ENCODE results near the gene MTR.

MTR gene

GRCh38 chr1:236785477-236785876 is 9.6 kb upstream of the MTR start:
- no peak for DNase-seq

- DNase-seq, result no peak
Observed at GRCh38 chr1:236786453-236786852, 8.6 kb upstream of the MTR start.

- no peak for DNase-seq
Observed at GRCh38 chr1:236794585-236795034, 482 bp upstream of the MTR start.

- peak; percentile 29 for DNase-seq
Observed at GRCh38 chr1:236795757-236796667, 920 bp downstream of the MTR start.

DNA sequence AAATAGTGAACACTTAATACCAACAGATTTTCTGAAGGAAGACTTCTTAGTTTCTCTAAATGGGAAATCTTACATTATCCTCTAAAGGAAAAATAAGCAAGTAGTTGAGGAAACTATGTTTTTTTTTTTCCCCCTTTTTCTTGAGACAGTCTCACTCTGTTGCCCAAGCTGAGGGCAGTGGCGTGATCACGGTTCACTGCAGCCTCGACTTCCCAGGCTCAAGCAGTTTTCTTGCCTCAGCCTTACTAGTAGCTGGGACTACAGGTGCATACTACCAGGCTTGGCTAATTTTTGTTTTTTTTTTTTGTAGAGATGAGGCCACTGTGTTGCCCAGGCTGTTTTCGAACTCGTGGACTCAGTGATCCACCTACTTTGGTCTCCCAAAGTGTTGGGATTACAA is 3.9 kb downstream of the MTR start:
- no peak for DNase-seq

DNA sequence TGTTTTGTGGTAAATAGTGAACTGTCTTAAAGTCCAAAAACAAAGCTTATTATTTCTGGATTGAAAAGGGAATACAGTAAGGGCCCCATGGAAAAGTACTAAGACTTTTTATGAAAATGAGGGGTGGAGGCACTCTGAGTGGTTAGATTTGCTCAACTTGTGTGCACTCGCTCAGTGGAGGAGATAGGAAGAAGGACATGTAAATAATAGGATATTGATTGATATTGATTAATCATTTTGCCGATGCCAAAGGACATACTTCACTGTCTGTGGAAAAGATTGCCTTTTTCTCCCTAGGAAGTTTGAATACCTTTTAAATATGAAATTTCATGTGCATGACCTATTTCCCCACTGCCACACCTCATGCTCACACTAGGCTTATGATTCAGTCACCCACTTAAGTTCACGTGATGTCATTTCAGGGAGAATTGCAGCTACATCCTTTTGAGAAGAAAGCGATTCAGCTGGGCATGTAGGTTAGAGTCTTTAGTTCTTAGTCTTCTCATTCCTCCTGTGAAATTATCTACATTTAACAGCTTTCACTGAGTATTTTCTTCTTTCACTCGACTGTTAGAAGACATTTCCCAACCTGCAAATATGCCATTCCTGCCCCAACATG is 5.0 kb downstream of the MTR start:
- DNase-seq, result no peak

- DNase-seq, result no peak
Observed at GRCh38 chr1:236800623-236801022, 5.5 kb downstream of the MTR start.

GRCh38 chr1:236802264-236802663 is 7.2 kb downstream of the MTR start:
- DNase-seq, result no peak

GRCh38 chr1:236806634-236807033 is 11.5 kb downstream of the MTR start:
- DNase-seq, result no peak

DNA sequence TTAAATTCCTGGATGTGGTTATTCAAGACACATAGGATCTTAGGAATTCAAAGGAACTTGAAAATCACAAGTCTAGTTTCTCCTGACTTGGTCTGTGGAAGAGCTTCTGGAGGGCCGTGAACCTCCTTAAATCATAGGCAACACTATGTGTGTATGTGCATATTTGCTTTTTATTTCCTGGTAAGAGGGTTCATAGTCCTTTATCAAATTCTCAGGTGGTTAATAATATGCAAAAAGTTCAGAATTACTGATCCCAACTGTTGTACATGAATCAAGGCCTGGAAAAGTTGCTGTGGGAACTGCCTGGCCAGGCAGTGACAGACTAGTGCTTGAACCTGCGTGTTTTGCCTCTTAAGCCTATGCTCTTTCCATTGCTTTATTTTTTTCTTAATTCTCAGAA is 12.9 kb downstream of the MTR start:
- DNase-seq, result no peak

- DNase-seq, result no peak
Observed at GRCh38 chr1:236808564-236809130, 13.6 kb downstream of the MTR start.

- DNase-seq, result no peak
Observed at GRCh38 chr1:236809148-236809547, 14.1 kb downstream of the MTR start.

- no peak for DNase-seq
Observed at GRCh38 chr1:236810018-236810417, 14.9 kb downstream of the MTR start.

DNA sequence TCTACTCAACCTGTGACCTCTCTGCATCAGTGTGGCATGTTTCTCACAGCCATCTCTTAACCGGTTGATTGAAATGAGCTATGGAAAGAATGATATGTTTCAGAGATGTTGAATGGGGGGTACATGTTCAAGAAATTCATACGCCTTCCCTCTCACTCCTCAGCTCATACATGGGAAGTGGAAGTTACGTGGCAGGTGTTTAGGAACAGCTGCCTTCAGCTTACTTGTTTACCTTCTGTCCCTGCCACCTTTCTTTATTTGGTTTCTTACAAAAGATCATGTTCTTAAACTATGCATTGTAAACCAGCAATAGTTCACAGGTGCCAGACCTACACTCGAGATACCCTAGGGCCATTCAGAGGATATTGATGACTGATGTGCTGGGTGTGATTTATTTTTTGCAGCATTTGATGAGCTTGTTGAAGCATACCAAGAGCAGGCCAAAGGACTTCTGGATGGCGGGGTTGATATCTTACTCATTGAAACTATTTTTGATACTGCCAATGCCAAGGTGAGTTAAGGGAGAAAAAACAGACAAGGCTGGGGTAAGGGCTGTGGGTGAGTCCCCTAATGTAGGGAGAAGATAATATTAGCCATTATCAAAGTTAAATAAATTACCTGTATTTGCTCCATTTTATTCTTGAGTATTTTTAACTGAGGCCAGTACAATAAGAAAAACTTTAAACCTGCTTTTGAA is 17.4 kb downstream of the MTR start:
- no peak for DNase-seq

DNA sequence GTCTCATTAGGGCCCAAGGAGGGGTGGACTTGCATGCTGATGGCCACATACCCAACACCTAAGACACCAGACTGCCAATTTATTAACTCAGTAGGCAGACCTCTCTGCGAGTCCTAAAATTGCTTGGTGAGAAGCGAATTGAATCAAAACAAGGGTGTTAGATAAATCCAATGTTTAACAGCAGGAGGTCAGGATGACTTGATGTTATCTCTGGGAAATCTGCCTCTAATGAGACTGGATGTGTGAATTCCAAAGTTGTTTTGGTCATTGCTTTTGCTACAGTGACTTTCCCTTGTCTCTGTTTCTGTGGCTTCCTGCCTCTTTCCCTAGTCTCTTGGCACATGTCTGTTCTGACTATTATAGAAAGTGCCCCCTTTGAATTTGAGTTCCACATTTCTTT is 20.8 kb downstream of the MTR start:
- no peak for DNase-seq

- no peak for DNase-seq
Observed at GRCh38 chr1:236819856-236820255, 24.8 kb downstream of the MTR start.

DNA sequence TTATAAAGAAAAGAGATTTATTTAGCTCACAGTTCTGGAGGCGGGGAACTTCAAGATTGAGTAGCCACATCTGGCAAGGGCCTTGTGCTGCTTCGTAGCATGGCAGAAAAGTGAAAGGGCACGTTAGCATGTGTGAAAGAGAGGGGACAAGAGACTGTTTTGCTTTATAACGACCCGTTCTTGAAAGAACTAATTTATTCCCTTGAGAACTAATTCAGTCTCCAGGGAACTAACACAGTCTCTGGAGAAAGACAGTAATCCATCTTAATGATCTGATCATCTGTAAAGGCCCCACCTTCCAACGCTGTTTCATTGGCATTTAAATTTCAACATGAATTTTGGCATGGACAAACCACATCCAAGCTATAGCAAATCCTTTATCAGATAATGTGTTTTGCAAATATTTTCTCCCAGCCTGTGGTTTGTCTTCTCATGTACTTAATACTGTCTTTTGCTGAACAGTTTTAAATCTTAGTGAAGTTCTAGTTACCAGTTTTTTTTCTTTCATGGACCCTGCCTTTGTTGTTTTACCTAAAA is 26.1 kb downstream of the MTR start:
- DNase-seq, result no peak

GRCh38 chr1:236823559-236823958 is 28.5 kb downstream of the MTR start:
- DNase-seq, result no peak

- DNase-seq, result no peak
Observed at GRCh38 chr1:236829085-236829484, 34.0 kb downstream of the MTR start.

- DNase-seq, result no peak
Observed at GRCh38 chr1:236830116-236830515, 35.0 kb downstream of the MTR start.

GRCh38 chr1:236830560-236830959 is 35.5 kb downstream of the MTR start:
- no peak for DNase-seq

GRCh38 chr1:236833575-236833974 is 38.5 kb downstream of the MTR start:
- no peak for DNase-seq

- no peak for DNase-seq
Observed at GRCh38 chr1:236834876-236835275, 39.8 kb downstream of the MTR start.

Measured in NCI-H1092 treated with DMSO at 0.1 percent for 48 hours (cell line).